ENCODE measurements around the gene ANKS1B. TPM values are rescaled to one million over a fixed set of nuclear protein-coding genes. Genes with fewer than 3 reads are reported as not detected.

ANKS1B gene
- total and polyA plus RNA-seq, 10 of the 15 experiments (the other 5 are each of a cell fraction or from before 2014, with no cell fraction given): 0.16 to 1.3 (median 0.82) TPM; not detected in 7

- Histone ChIP-seq H4K20me1 (ENCODE audit: control insufficient read depth, insufficient read depth) (no peaks in the 10 kb centered on the region), H3K36me3 (ENCODE audit: control insufficient read depth in 2 of 2, insufficient read depth in 2 of 2, low read length in 1 of 2) (no peaks in the 10 kb centered on the region), H3K4me2 (ENCODE audit: control insufficient read depth, insufficient read depth) (no peak overlapping the region), H3K9ac (ENCODE audit: control insufficient read depth, insufficient read depth, low read length) (no peak overlapping the region), H3K27me3 (replicated peaks in 1 of 2; ENCODE audit: control insufficient read depth in 2 of 2, insufficient read depth in 2 of 2, low read length in 1 of 2) (no peaks in the 10 kb centered on the region), H3K27ac (ENCODE audit: control insufficient read depth, insufficient read depth) (no peak overlapping the region), H2AFZ (ENCODE audit: control insufficient read depth, low read depth, low read length) (no peak overlapping the region), H3K9me3 (replicated peaks; ENCODE audit: control insufficient read depth, insufficient read depth, low read length) (no peaks in the 10 kb centered on the region), H3K4me1 (ENCODE audit: control insufficient read depth, insufficient read depth, low read length) (no peaks in the 10 kb centered on the region), H3K79me2 (ENCODE audit: control insufficient read depth, insufficient read depth, low read length) (no peaks in the 10 kb centered on the region), H3K4me3 (no peak overlapping the region)
- 17% methylated on average over 3 of the region's 3 CpGs for WGBS (ENCODE audit: insufficient coverage, insufficient replicate concordance, low lambda C conversion rate, missing lambda C conversion rate)
- RAD21 ChIA-PET (ENCODE audit: unreplicated experiment): interaction anchor here (1.2 kb wide), 1 partner anchor 62 kb away, joined by 4 read pairs; no protein-coding TSS in a partner anchor
- no TSS peak for BruUV-seq (replicated peaks)
- no peak for FAIRE-seq
- in situ Hi-C loops (cut with MboI) (no loop called here), intact Hi-C loops (cut with micrococcal nuclease; ENCODE audit: unreplicated experiment) (no loop called here)
- no peak for DNase-seq (ENCODE audit: low read depth, low spot score)
- no peak for TF ChIP-seq SREBF1 (IDR thresholded peaks at IDR 0.05; ENCODE audit: low read length)
- 0 out of 4 replicates have a peak, but pooled peaks of 1 of the 2 experiments have one; percentile 24 for TF ChIP-seq BHLHE40 (IDR thresholded peaks at IDR 0.05; ENCODE audit: borderline replicate concordance in 1 of 2, low read depth in 2 of 2, low read length in 1 of 2)
- TF ChIP-seq EP300 (IDR thresholded peaks at IDR 0.05; ENCODE audit: borderline replicate concordance in 1 of 2, control insufficient read depth in 1 of 2, low read depth in 2 of 2, low read length in 2 of 2): no peak
- SMC1A ChIA-PET (ENCODE audit: uncharacterized antibody, unreplicated experiment): interaction anchor here (1.0 to 1.4 kb wide), 2 partner anchors 15 to 17 kb away, joined by 3 to 4 read pairs; no protein-coding TSS in a partner anchor
- CTCF ChIA-PET: no interaction called here
- POLR2A ChIA-PET: no interaction called here
- ATAC-seq: peak; percentile 31; the same call in 2 of the 3 replicates
These were observed 831.4 kb downstream of the ANKS1B start for GRCh38 chr12:99153293-99153692.

GRCh38 chr12:99152337-99152736 lies 832.4 kb downstream of the ANKS1B start:
- ATAC-seq (no peak), FAIRE-seq (no peak)
- WGBS (ENCODE audit: insufficient coverage, insufficient replicate concordance, low lambda C conversion rate, missing lambda C conversion rate): 20% methylated on average over 2 of the region's 2 CpGs

More at GRCh38 chr12:99152337-99152736, 832.4 kb downstream of the ANKS1B start:
- Histone ChIP-seq H3K4me1 (ENCODE audit: control insufficient read depth, insufficient read depth, low read length) (no peaks in the 10 kb centered on the region), H3K9me3 (replicated peaks; ENCODE audit: control insufficient read depth, insufficient read depth, low read length) (no peaks in the 10 kb centered on the region), H3K36me3 (ENCODE audit: control insufficient read depth in 2 of 2, insufficient read depth in 2 of 2, low read length in 1 of 2) (no peaks in the 10 kb centered on the region), H3K4me3 (no peak overlapping the region), H3K79me2 (ENCODE audit: control insufficient read depth, insufficient read depth, low read length) (no peaks in the 10 kb centered on the region), H3K27ac (ENCODE audit: control insufficient read depth, insufficient read depth) (no peak overlapping the region), H4K20me1 (ENCODE audit: control insufficient read depth, insufficient read depth) (no peaks in the 10 kb centered on the region), H3K4me2 (ENCODE audit: control insufficient read depth, insufficient read depth) (no peak overlapping the region), H2AFZ (ENCODE audit: control insufficient read depth, low read depth, low read length) (no peak overlapping the region), H3K9ac (ENCODE audit: control insufficient read depth, insufficient read depth, low read length) (no peak overlapping the region), H3K27me3 (replicated peaks in 1 of 2; ENCODE audit: control insufficient read depth in 2 of 2, insufficient read depth in 2 of 2, low read length in 1 of 2) (no peaks in the 10 kb centered on the region)
- TF ChIP-seq MTA3 (IDR thresholded peaks at IDR 0.05; ENCODE audit: borderline replicate concordance, low read length) (no peak), MEF2B (IDR thresholded peaks at IDR 0.05; ENCODE audit: partially characterized antibody, poor library complexity, severe bottlenecking) (no peak), LARP7 (IDR thresholded peaks at IDR 0.05) (no peak)
- ChIA-PET RAD21 (ENCODE audit: unreplicated experiment) (no interaction called here), SMC1A (ENCODE audit: uncharacterized antibody, unreplicated experiment) (interaction anchor here (1.4 kb wide), 1 partner anchor 14 kb away, joined by 3 read pairs; no protein-coding TSS in a partner anchor), POLR2A (interaction anchor here (0.5 kb wide), 1 partner anchor 1480 kb away, joined by 8 read pairs; no protein-coding TSS in a partner anchor), CTCF (no interaction called here)
- BruUV-seq (replicated peaks): no TSS peak
- intact Hi-C loops (cut with micrococcal nuclease; ENCODE audit: unreplicated experiment) (no loop called here), in situ Hi-C loops (cut with MboI) (no loop called here)
- no peak for DNase-seq (ENCODE audit: low read depth, low spot score)
